Glomerular endothelial cell (primary cell): ENCODE results near the gene TP53RK. TPM values are rescaled to one million over a fixed set of nuclear protein-coding genes. Genes with fewer than 3 reads are reported as not detected.
"Not testable (repeated sequence)": the region's sequence is repeated elsewhere in the genome, so short reads cannot be mapped to it uniquely, and the experiment has no call there.

Experiments used
- DNase-seq: peaks from one replicate; pipeline ENCODE4 v3.0.0-alpha.2; 2011; ENCODE audit warnings: low read depth, low spot score; ENCODE audit errors: extremely low read depth
- total RNA-seq: library from RNA; depleted of rRNA; stranded (reverse); fragments of >200 nt; gene quantifications from 2 replicates; pipeline ENCODE4 v1.2.3, GENCODE V29; 2015

The TP53RK gene
- total RNA-seq, 1 donor from 2014 or later: 19.7 TPM

DNA sequence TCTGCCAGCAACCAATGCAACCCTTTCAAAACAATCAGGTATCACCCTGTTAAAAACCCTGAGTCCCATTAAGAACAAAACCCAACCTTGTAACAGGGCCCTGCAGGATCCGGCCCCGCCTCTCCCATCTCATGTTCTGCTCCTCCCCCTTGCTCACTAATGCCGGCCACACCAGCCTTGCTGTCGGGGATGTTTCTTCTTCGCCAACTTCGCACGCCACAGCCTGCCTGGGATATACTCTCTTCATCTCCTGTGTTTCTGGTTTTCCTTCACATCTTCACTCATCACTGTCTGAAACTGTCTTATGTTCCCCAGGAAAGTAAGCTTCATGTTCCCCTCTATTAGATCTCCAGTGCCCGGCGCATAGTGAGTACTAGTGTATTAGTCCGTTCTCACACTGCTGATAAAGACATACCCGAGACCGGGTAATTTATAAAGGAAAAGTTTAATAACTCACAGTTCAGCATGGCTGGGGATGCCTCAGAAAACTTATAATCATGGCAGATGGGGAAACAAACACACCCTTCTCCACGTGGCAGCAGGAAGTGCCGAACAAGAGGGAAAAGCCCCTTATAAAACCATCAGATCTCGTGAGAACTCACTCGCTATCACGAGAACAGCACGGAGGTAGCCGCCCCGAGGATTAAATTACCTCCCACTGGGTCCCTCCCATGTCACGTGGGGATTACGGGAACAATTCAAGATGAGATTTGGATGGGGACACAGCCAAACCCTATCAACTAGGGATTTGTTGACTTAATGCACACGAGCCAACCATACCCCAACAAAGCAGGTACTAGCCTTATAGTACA, 5.1 kb downstream of the TP53RK start:
- no peak for DNase-seq

- DNase-seq: no peak
Measured at GRCh38 chr20:46683668-46683938, 5.6 kb downstream of the TP53RK start.

- no peak for DNase-seq
Measured at GRCh38 chr20:46683011-46683667, 6.1 kb downstream of the TP53RK start.

GRCh38 chr20:46682063-46682821, 7.0 kb downstream of the TP53RK start:
- no peak for DNase-seq

DNA sequence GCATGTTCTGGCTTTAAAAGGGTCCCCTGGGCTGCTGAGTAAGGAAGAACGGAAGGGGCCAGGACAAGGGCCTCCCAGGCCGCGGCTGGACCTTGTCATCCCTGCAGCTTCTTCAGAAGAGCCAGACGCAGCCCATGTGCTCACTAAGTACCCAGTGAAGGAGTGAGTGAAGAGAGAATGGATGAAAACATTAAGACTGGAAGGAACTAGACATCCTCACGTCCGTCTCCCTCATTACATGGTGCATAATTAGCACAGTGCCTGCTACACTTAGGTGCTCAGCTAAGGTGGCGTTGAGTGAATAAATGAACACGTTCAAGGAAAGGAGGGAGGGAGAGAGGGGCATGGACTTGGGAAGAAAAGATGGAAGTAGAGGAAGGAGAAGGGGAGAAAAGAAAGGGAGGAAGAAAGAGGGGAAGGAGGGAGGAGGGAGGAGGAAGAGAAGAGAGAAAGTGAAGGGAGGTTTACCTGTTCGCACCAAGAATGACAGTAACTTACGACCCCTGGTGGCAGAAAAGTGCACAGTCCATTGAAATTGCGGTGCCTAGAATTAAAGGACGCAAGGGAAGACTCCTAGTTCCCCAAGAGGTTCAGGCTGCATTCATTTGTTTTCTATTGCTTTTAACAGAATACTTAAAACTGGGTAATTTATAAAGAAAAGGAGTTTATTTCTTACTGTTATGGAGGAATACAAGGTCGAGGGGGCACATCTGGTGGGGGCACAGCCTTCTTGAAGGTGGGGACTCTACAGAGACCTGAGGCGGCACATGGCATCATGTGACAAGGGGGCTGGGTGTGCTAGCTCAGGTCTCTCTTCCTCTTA, 8.0 kb downstream of the TP53RK start:
- DNase-seq: no peak

DNA sequence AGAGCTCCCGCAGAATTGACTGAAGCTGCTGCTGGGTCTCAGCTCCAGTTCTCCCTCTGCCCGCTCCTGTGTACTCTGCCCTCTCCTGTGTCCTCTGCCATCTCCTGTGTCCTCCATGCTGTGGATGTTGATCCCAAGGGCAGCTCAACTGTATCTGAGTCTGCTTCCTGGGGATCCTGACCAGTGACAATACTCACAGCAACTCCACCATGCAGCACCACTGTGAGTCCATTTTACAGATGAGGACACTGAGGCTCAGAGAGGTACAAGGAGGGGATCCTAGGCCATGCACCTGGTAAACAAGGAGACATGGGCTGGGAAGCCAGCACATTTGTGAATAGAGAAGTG, 8.6 kb downstream of the TP53RK start:
- DNase-seq: no peak

DNA sequence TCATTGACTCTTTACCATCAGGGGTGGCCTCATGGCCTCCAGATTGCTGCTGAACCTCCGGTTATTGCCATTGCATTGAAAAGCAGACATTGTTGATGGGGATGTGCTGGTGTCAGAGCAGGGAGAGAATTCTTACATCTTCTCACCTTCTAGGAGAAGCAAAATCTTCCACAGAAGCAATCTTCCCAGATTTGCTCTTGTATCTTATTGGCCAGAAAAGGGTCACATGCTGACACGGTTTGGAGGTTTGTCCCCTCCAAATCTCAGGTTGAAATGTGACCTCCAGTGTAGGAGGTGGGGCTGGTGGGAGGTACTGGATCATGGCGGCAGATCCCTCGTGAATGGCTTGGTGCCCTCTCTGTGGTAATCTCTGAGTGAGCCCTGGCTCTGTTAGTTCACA, 10.7 kb downstream of the TP53RK start:
- DNase-seq: no peak

GRCh38 chr20:46677608-46678007, 11.6 kb downstream of the TP53RK start:
- no peak for DNase-seq

- not testable (repeated sequence) for DNase-seq
Measured at GRCh38 chr20:46676649-46677316, 12.5 kb downstream of the TP53RK start.

DNA sequence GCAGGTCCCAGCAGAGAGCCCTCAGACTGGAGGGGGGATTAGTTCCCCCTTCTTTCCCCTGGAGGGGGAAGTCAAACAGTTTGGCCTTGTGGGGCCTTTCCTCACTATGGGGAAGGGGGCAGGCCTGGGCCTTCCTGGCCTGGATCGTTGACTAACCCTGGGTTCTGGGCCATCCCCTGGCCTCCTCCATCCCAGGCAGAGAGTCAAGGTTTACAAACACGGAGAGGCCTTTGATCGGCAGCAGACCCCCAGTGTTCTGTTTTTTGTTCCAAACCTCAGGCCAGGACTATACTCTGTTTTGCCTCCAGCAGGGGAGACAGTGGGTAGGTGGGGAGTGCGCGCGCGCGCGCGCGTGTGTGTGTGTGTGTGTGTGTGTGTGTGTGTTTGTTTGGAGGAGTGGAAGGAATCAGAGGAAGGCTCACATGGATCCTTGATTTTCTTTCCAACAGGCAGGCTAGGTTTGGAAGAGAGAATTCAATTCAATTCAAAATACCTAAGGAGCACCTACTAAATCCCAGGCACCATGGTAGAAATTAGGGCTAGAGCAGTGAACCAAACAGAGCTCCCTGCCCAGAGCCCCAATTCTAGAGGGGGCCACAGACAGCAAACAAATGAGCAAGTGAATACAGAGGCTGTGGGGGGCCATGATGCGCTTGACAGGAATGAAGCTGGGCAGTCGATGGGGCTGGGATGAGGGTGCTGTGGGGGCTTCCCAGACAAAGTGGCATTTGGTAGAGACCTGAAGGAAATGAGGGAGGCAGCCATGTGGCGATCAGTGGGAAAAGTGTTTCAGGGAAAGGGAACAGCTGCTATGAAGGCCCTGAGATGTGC, 14.8 kb downstream of the TP53RK start:
- no peak for DNase-seq

DNA sequence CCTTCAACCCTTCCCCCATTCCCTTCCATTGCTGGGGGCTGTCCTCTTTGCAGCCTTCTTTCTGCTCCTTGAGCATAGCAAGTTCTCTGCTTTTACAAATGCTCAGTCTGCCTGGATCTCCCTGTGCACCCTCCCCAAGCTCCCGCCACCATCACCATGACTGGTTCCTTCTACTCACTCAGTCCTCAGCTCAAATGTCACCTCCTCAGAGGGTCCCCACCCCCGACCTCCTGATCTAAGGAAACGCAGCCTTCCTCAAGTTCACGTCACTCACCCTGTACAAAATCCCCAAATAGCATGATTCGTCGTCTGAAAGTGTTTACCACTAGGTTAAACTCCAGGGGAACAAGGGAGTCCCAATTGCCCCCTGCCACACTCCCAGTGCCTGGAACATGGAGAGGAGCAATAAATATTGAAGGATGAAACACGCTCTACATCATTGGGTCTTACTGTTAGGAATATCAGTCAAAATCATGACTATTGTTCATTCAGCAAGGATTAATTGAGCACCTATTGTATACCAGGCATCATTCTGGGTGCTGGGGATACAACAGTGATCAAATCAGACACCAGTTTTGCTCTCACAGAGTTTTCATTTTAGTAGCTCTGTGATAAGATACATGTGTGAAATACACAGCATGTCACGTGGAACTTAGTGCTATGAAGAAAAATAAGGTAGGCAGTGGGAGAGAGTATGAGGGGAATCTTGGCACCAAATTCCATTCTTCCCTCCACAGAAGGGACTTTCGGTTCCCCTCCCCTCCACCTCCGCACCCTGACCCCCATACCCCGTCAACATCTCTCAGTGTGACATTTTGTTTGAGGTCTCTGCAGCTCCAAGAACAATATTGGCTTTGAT, 15.6 kb downstream of the TP53RK start:
- no peak for DNase-seq

DNA sequence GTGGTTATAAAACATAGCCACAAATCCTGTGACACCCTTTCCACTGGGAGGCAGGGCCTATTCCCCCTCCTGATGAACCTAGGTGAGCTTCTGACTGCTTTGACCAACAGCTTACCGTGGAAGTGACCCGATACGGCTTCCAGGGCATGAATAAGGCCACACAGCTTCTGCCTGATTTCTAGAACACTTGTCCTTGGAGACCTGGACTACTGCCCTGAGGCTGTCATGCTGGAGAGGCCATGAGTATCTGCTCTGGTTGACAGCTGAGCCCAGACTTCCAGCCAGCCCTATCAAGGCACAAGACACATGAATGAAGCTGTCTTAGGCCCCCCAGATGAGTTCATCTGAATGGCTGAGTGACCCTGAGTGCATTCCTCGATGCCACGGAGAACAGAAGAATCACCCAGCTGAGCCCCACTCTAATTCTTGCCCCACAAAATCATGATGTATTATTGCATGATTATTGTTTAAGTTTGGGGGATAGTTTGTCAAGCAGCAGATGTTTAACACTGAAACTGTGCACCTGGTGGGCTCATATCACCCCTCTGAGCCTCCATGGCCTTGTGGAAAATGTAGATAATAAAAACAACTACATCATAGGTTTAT, 16.6 kb downstream of the TP53RK start:
- no peak for DNase-seq

GRCh38 chr20:46671866-46672542, 17.2 kb downstream of the TP53RK start:
- no peak for DNase-seq

- no peak for DNase-seq
Measured at GRCh38 chr20:46670585-46671584, 18.4 kb downstream of the TP53RK start.

- DNase-seq: no peak
Measured at GRCh38 chr20:46670228-46670584, 19.0 kb downstream of the TP53RK start.

DNA sequence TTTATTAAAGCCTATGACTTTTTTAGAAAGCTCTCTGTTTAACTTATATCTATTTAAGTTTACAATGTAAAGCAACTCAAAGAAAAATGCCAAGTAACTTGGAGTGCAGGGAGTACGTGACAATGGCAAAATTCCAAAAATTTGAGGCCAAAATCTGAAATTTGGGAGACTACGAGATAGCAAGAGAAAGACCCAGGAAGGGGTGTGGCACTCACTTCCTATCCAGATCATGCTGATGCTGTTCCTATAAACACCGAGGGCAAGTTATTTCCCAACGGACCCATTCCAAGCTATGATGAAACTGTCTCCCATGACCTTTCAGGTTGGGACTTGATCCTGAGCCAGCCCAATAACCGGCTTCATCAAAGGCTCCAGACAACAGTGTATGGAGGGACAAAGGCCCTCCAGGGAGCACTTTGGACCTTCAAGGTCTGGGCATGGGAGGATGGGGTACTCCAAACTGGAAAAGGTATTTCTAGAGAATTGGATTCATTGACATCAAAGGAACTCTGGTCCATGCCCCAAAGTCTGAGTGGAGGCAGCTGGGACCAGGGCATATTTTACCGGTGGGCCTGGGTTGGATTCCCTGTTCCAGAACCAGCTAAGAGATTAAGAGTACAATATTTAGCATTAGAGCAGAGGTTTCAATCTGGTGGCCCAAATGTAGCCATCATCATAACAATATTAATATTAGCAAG, 22.3 kb downstream of the TP53RK start:
- no peak for DNase-seq
